ENCODE data around the gene HES7. TPM values are rescaled to one million over a fixed set of nuclear protein-coding genes. Genes with fewer than 3 reads are reported as not detected.

HES7 gene
- total RNA-seq, 2 experiments from 2014 or later = 0.15 to 0.20 TPM

DNA sequence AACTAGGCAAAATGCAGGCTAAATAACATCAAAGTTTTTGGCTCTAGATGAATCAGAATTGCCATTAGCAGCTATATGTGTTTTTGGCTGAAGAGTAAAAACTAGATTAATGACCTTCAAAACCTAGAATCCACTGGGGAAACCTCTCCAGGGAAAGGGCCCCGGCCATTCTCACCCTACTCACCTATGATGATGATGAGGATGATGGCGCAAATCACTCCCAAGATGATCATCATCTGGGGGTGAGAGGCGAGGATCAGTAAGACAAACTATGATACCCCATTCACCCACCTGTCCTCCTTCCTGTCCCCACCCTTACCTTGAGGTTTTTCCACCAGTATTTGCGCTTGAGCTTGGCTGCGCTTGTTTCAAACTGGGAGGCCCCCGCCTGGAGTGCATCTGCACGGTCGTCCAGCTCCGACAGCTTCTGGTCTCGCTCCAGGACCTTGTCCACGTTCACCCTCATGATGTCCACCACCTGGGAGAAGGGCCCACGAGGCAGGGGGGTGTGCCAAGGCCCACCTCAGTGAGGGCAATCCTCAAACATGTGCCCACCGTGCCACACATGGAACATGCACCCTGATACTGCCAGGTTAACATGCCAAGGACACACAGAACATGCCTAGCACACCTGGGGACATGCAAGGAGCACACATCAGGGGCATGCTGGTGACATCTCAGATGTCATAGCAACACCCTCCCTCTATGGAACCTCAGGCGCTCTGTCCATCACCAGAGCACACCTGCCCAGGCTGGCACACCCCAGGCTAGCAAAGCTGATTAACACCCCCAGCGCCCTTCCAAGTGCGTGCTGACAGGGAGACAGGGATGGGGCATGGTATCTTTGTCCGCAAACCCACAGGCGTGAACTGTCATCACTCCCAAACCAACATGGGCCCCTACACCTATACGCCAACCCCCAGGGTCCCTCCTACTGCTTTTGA, 37.7 kb upstream of the HES7 start:
- peak overlapping the region; percentile 85 for H3K4me3 Mint-ChIP-seq
- peaks cover 62% of the 10 kb centered on the region for H3K4me1 Mint-ChIP-seq
- H3K27ac Mint-ChIP-seq = peak overlapping the region; percentile 93
- CTCF ChIA-PET = interaction anchor here (0.7 to 2.0 kb wide), 3 partner anchors 23 to 101 kb away, joined by 3 to 8 read pairs (median 3); no protein-coding TSS in a partner anchor
- POLR2A ChIA-PET = interaction anchor here (0.7 to 1.9 kb wide), 2 partner anchors 12 to 60 kb away, joined by 3 to 9 read pairs; no protein-coding TSS in a partner anchor
- no peaks in the 10 kb centered on the region for H3K9me3 Mint-ChIP-seq
- peaks cover 39% of the 10 kb centered on the region for H3K36me3 Mint-ChIP-seq (ENCODE audit: low read depth)
- no peak for DNase-seq
- no peaks in the 10 kb centered on the region for H3K27me3 Mint-ChIP-seq

DNA sequence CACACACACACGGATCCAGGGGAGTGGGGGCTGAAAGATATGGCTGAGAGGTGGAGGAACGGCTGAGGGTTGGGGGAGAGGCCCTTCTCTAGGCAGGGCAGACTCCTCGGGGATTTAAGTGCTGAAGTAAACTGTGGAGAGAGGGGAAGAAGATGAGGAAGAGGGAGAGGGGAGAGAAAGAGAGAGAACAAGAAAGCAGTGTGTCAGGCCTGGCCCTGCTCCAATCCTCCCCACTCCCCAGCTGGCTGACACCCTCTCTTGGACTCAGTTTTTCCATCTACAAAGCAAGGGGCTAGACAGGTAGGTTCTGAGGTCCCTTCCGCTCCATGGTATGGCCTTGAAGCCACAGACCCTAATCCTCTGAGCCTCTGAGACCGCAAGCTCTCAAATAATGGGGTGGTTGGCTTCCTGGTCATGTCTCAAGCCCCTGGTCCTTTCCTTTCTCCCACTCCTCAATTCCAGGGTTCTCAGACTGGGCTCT, 36.9 kb upstream of the HES7 start:
- Mint-ChIP-seq H3K4me3 (peak overlapping the region; percentile 85), H3K36me3 (ENCODE audit: low read depth) (peaks cover 39% of the 10 kb centered on the region), H3K4me1 (peaks cover 59% of the 10 kb centered on the region), H3K27me3 (no peaks in the 10 kb centered on the region), H3K9me3 (no peaks in the 10 kb centered on the region), H3K27ac (peak overlapping the region; percentile 93)
- POLR2A ChIA-PET = interaction anchor here (0.7 to 1.9 kb wide), 2 partner anchors 13 to 61 kb away, joined by 3 to 9 read pairs; no protein-coding TSS in a partner anchor
- no peak for DNase-seq
- CTCF ChIA-PET = interaction anchor here (0.7 to 3.3 kb wide), 5 partner anchors 22 to 101 kb away, joined by 3 to 13 read pairs (median 8); partner anchors contain the start of gene BORCS6

DNA sequence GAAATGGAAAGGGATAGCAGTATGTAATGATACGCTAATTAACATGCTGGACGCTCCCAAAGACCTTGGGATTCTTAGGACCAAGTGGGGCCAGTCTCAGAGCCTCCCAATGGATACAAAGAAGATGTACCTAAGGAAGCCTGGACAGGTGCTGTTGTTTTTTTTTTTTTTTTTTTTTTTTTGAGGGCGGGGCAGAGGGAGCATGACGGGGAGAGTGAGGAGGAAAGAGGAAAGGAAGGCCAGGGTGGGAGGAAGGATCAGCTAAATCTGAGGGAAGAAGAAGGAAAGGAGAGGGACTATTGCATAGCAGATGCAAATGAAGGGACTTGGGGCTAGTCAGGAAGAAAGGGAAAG, 36.3 kb upstream of the HES7 start:
- no peaks in the 10 kb centered on the region for H3K9me3 Mint-ChIP-seq
- ChIA-PET CTCF (interaction anchor here (2.0 to 3.3 kb wide), 3 partner anchors 21 to 41 kb away, joined by 8 to 13 read pairs (median 12); partner anchors contain the start of gene BORCS6), POLR2A (no interaction called here)
- DNase-seq = no peak
- H3K27me3 Mint-ChIP-seq = no peaks in the 10 kb centered on the region
- H3K4me3 Mint-ChIP-seq = peak overlapping the region; percentile 14
- peak overlapping the region; percentile 93 for H3K27ac Mint-ChIP-seq
- H3K36me3 Mint-ChIP-seq (ENCODE audit: low read depth) = peaks cover 39% of the 10 kb centered on the region
- peaks cover 59% of the 10 kb centered on the region for H3K4me1 Mint-ChIP-seq

DNA sequence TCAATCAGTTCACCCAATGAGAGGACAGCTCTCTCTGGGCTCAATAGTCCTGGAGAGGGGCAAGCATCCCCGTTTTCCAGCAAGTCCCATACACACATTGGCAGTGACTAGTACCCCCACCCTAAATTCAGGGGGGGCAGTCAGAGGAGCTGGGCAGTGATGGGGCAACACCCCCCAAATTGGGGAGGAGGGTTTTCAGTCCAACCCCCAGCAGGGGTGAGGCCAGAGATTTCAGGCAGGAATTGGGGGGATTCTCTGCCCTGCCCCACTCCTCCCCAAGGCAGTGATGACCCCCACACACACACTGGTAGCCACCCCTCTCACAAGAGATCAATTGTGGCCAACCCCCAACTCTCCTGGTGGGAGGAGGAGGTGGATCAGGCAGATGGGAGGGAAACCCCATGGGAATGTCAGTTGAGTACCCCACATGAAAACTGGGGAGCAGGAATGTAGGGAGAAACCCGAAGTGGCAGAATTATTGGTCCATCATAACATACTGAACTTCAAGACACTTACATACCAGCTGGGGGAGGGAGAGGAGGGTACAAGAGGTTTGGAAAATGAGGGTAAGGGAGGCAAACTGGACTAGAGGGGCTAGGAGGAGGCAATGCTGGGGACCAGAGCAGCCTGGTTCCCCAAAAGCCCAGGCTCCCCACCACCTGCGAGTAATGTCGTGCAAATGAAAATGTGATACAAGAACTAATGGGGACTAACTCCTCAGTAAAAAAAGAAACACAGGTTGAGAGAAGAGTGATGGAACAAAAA, 35.7 kb upstream of the HES7 start:
- H3K4me3 Mint-ChIP-seq = no peak overlapping the region

DNA sequence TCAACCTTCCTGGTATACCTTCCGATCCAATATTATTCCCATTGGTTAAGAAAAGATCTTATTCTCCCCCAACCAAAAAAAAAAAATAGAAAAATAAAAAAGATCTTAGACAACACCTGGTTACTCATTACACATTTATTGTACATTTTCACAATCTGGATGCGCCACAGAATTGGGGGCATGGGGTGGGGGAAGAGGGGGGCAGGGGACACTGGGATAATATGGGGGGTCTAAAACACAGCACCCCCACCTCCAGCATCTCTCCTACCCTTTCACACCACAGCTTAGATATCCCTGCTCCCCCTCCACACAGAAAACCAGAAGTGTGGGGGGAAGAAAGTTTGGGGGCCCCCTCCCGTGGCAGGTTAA, 35.1 kb upstream of the HES7 start:
- peaks cover 37% of the 10 kb centered on the region for H3K36me3 Mint-ChIP-seq (ENCODE audit: low read depth)
- peaks cover 47% of the 10 kb centered on the region for H3K4me1 Mint-ChIP-seq
- POLR2A ChIA-PET = interaction anchor here (1.2 kb wide), 1 partner anchor 14 kb away, joined by 4 read pairs; no protein-coding TSS in a partner anchor
- H3K27ac Mint-ChIP-seq = peak overlapping the region; percentile 11
- H3K9me3 Mint-ChIP-seq = no peaks in the 10 kb centered on the region
- DNase-seq = no peak
- H3K27me3 Mint-ChIP-seq = no peaks in the 10 kb centered on the region
- no peak overlapping the region for H3K4me3 Mint-ChIP-seq
- CTCF ChIA-PET = interaction anchor here (1.0 to 6.3 kb wide), 9 partner anchors 11 to 40 kb away, joined by 3 to 68 read pairs (median 6); partner anchors contain the start of genes BORCS6 and HES7

More for the DNA sequence above, 35.7 kb upstream of the HES7 start:
- Mint-ChIP-seq H3K27ac (peak overlapping the region; percentile 93), H3K4me1 (peaks cover 53% of the 10 kb centered on the region), H3K27me3 (no peaks in the 10 kb centered on the region), H3K36me3 (ENCODE audit: low read depth) (peaks cover 37% of the 10 kb centered on the region), H3K9me3 (no peaks in the 10 kb centered on the region)
- DNase-seq = no peak
- CTCF ChIA-PET = interaction anchor here (1.5 to 3.3 kb wide), 5 partner anchors 14 to 40 kb away, joined by 5 to 13 read pairs (median 8); partner anchors contain the start of gene BORCS6
- POLR2A ChIA-PET = no interaction called here

DNA sequence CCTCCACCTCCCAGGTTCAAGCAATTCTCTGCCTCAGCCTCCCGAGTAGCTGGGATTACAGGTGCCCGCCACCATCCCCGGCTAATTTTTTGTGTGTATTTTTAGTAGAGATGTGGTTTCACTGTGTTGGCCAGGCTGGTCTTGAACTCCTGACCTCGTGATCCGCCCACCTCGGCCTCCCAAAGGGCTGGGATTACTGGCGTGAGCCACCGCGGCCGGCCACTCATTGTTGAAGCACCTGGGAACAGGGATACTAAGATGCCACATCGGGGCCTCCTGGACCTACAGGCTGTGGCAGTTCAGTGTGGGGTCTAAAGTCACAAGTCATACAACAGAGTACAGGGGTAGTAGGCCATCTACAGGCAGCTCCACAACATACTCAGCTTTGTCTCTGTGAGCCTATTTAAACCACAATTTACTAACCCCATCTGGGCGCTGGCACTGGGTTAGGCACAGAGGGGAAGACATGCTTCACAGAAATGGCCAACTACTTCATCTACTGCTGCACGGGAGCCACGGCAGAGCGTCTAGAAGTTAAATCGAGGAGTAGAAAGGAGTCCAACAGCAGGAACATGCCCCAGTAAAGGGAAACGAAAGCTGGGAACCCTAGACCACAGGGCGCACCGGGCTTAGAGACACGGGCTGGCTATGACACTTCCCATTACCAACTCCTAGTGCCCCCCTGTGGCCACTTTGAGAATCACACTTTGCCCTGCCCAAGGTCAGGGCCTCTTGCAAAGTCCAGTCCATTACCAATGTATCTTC, 34.5 kb upstream of the HES7 start:
- H3K9me3 Mint-ChIP-seq = no peaks in the 10 kb centered on the region
- CTCF ChIA-PET = interaction anchor here (0.6 to 6.3 kb wide), 14 partner anchors 9 to 63 kb away, joined by 3 to 68 read pairs (median 5); partner anchors contain the start of genes BORCS6 and HES7
- H3K27ac Mint-ChIP-seq = no peak overlapping the region
- peaks cover 37% of the 10 kb centered on the region for H3K36me3 Mint-ChIP-seq (ENCODE audit: low read depth)
- peak; percentile 92 for DNase-seq
- peaks cover 44% of the 10 kb centered on the region for H3K4me1 Mint-ChIP-seq
- POLR2A ChIA-PET = interaction anchor here (1.2 kb wide), 1 partner anchor 15 kb away, joined by 4 read pairs; no protein-coding TSS in a partner anchor
- no peaks in the 10 kb centered on the region for H3K27me3 Mint-ChIP-seq
- H3K4me3 Mint-ChIP-seq = peak overlapping the region; percentile 31

DNA sequence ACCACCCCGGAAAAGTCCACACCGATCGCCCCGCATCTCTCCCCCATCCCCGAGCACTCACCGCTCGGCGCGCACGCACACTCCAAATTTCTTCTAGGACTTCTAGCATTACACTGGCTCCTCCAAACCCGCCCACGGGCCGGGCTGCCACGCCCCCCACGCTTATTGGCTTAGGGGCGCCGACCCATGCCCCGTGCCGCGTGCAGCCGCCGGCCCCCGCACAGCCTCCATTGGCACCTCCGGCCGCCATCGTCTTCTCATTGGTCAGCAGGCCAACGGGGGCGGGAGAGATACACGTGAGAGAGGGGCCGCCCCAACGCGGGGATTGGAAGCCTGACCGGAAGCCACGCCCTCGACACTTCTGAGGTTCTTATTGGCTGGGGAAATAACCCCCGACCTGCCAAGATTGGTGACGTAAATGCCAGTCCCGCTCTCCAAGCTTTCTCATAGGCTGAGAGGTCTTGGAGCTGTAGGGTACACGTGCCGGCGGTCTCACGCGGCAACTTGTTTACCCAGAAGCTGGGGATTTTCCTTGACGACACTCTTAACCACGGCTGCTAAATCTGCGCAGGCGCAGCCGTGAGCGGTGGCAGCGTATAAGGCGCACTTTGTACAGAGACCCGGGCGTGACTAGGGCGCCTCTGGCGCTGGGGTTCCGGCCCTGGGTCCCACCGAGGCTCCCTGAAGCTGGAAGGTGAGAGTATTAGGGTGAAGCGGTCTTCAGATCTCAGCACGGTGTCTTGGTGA, 32.5 kb upstream of the HES7 start:
- Mint-ChIP-seq H3K27me3 (no peaks in the 10 kb centered on the region), H3K4me1 (peaks cover 51% of the 10 kb centered on the region), H3K4me3 (no peak overlapping the region), H3K27ac (no peak overlapping the region), H3K36me3 (ENCODE audit: low read depth) (peaks cover 31% of the 10 kb centered on the region), H3K9me3 (no peaks in the 10 kb centered on the region)
- POLR2A ChIA-PET = interaction anchor here (0.9 to 1.9 kb wide), 6 partner anchors 17 to 224 kb away, joined by 3 to 16 read pairs (median 4); partner anchors contain the start of genes BORCS6, CNTROB and TRAPPC1
- DNase-seq = peak; percentile 100
- CTCF ChIA-PET = interaction anchor here (0.6 to 6.3 kb wide), 13 partner anchors 10 to 63 kb away, joined by 3 to 68 read pairs (median 5); no protein-coding TSS in a partner anchor

DNA sequence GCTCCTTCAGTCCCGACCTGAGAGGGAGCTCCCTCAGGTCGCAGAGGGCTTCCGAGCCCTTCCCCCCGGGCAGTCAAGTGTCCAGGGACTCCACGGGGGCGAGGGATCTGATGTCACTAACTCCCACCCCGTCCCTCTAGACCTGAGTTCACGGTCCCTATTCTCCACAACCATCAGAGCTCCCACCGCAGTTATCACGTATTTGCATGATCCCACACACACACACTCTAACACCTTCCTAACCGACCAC, 32.0 kb upstream of the HES7 start:
- peaks cover 26% of the 10 kb centered on the region for H3K36me3 Mint-ChIP-seq (ENCODE audit: low read depth)

DNA sequence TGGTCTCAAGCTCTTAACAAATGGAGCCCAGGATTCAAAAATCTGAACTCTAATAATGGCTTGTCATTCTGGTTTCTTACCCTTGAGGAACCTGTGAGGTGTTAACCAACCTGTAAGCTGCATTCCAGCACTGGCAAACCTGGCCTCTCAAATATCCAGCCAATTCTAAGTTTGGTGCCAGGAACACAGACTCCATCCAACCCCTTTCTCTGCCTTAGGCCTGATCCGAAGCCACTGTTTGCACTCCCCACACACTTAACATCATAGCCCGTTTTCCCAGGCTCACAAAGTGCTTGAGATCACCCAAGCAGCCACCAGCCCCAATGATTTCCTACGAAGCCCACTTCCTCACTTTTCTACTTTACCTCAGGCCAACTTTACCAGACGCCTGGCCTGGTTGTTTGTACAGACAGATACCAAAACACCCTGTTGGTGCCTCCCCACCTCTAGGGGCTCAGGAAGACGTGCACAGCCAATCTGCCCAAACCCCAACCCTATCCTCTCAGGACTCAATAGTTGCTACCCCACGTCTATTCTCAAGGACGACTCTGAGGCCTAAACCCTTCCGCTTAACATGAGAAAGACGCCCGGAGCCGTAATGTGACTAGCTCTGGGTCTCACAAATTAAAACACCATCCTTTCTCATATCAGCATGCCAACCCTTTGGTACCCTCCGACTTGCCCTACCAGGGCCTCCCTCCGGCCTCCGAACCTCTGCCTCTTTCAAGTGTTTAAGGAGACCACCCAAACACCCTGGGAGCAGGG, 31.5 kb upstream of the HES7 start:
- Mint-ChIP-seq H3K27me3 (no peaks in the 10 kb centered on the region), H3K4me1 (peaks cover 44% of the 10 kb centered on the region), H3K9me3 (no peaks in the 10 kb centered on the region), H3K4me3 (no peak overlapping the region), H3K27ac (no peak overlapping the region), H3K36me3 (ENCODE audit: low read depth) (peaks cover 21% of the 10 kb centered on the region)
- peak; percentile 22 for DNase-seq
- POLR2A ChIA-PET = no interaction called here
- CTCF ChIA-PET = interaction anchor here (1.3 to 6.3 kb wide), 5 partner anchors 9 to 36 kb away, joined by 3 to 68 read pairs (median 9); no protein-coding TSS in a partner anchor

More for the DNA sequence above, 32.0 kb upstream of the HES7 start:
- ChIA-PET POLR2A (interaction anchor here (1.2 to 1.4 kb wide), 2 partner anchors 17 to 67 kb away, joined by 3 to 16 read pairs; no protein-coding TSS in a partner anchor), CTCF (interaction anchor here (0.8 to 6.3 kb wide), 7 partner anchors 9 to 63 kb away, joined by 3 to 68 read pairs (median 5); no protein-coding TSS in a partner anchor)
- H3K9me3 Mint-ChIP-seq = no peaks in the 10 kb centered on the region
- H3K4me1 Mint-ChIP-seq = peaks cover 47% of the 10 kb centered on the region
- H3K27me3 Mint-ChIP-seq = no peaks in the 10 kb centered on the region
- H3K27ac Mint-ChIP-seq = no peak overlapping the region
- no peak for DNase-seq
- H3K4me3 Mint-ChIP-seq = no peak overlapping the region

DNA sequence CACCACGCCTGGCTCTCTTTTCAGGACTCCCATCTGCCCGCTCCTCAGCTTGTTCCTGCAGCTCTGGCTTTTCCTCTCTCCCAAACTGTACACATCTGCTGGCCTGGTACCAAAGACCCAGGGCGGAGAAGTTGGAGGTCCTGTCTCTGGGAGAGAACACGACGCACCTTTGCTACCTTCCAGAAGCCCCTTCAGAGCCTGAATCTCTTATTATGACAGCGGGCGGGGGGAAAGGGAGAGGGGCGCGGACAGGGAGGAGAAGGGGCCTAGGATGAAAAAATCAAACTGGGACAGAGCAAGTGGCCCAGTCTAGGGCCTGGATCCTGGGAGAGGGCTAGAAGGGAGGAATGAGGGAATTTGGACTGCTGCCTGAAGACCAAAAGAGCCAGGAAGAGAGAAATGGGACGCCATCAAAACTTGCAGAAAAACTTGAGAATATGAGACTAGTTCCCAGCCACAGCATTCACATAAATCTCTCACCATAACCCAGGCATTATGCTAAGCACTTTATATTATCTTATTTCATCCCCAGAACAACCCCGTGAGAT, 30.8 kb upstream of the HES7 start:
- POLR2A ChIA-PET = interaction anchor here (0.9 kb wide), 1 partner anchor 18 kb away, joined by 4 read pairs; no protein-coding TSS in a partner anchor
- peaks cover 14% of the 10 kb centered on the region for H3K36me3 Mint-ChIP-seq (ENCODE audit: low read depth)
- H3K4me3 Mint-ChIP-seq = no peak overlapping the region
- peaks cover 42% of the 10 kb centered on the region for H3K4me1 Mint-ChIP-seq
- CTCF ChIA-PET = interaction anchor here (2.3 to 6.3 kb wide), 4 partner anchors 8 to 35 kb away, joined by 7 to 68 read pairs (median 12); no protein-coding TSS in a partner anchor
- DNase-seq = no peak
- H3K9me3 Mint-ChIP-seq = no peaks in the 10 kb centered on the region
- no peak overlapping the region for H3K27ac Mint-ChIP-seq
- no peaks in the 10 kb centered on the region for H3K27me3 Mint-ChIP-seq

All from activated CD4-positive, alpha-beta T cell treated with anti-CD3 and anti-CD28 coated beads, Interleukin-2, amount 10 ng/mL, durations not matched to agents 7 days and 5 days (primary cell).